HG03025 (cell line): ENCODE results near the gene TNK2.

Experiments used
- ATAC-seq: cut with Tn5 transposase; IDR thresholded peaks from one replicate; pipeline ENCODE4 v1.9.1; 2021; ENCODE audit warnings: mild to moderate bottlenecking, moderate library complexity; ENCODE audit not compliant: unreplicated experiment, low FRiP score

Gene TNK2

DNA sequence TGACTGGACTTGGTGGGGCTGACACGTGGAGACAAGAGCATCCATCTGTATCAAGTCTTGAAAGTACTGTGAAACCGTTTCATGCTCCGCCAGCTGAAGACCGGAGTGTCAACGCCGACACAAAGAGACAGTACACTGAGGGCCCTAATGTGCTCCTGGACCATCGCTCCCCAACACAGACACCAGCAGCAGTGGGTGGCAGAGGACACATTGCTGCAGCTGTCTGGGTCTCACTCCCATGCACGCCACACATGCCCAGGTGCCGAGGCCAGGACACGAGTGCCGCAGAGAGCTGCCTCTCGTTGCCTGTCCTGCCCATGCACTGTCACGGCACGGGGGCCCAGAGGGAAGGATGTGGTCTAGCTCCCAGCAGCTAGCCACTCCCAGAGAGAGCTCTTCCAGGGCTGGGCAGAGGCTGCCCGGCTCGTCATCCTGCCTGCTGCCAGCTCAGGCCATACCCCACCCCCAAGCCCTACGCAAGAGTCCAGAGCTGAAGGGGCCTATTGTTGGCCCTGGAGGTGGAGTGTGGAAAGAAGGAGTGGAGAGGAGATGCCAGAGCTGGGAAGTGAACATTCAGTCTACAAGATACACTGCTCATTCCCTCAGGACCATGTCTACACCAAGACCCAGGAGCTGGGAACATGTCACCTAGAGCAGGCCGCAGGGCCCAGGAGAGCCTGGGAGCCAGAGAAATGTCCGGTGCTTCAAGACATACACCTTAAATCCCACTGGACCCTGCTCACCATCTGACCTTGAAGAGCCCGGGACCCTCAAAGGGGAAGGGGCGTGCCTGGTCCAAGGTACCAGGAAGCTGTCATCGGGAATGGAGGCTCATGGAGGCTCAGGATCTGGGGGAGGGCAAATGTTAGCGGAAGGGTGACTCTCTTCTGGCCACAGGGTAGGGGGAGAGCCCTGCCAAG, 7.7 kb downstream of the TNK2 start:
- ATAC-seq: no peak

DNA sequence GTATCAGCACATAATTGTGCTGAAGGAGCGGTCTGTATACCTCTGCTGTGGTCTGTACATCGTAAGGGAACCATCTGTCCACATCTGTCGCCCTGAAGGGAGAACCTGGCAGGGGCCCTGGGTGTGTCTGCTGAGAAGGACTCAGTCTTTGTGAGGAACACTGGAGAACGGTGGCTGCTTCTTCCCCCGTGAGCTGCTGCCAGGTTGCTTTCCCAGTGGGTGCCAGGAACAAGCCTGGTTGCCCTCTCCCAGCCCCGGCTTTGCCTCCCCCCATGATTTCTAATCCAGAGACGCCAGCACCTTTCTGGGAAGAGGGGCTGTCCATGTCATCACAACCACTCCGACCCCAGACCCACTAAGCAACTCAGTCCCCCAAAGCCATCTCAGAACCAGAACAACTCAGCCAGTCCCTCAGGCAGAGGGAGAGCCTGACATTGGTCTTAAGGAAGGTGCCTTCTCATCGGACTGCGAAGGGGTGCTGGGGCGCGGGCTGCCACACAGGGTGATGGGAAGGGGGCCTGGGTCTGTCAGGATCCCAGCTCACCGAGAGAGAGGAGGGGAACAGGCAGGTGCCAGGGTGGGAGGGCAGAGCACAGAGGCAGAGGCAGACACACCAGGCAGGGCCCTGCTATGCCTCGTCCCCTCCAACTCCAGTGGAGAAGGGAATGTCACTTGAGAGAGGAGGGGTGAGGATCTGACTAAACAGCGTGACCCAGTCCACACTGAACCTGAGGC, 8.5 kb downstream of the TNK2 start:
- ATAC-seq: no peak

DNA sequence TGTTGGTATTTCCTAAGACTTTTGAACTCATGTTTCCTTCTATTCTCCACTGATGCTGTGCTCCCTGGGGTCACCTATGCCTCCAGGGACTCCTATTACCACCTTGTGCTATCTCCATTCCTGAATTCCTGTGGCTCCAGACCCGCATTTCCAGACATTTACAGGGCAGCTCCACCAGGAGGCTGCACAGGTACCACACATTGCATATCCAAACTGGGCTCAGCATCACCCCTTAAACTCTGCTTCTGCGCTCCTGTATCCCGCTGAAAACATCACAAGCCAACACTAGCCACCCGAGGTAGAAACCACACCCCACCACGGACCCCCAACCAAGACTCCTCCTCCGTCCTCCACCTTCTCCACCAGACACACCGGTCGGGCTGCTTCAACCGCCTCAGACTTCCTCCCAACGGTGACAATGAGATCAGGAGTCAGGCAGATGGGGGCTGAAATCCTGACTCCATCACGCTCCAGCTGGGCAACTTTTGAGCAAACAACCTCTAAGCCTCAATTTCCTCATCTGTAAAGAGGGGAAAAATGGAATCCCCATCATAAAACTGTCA, 10.4 kb downstream of the TNK2 start:
- ATAC-seq: no peak

DNA sequence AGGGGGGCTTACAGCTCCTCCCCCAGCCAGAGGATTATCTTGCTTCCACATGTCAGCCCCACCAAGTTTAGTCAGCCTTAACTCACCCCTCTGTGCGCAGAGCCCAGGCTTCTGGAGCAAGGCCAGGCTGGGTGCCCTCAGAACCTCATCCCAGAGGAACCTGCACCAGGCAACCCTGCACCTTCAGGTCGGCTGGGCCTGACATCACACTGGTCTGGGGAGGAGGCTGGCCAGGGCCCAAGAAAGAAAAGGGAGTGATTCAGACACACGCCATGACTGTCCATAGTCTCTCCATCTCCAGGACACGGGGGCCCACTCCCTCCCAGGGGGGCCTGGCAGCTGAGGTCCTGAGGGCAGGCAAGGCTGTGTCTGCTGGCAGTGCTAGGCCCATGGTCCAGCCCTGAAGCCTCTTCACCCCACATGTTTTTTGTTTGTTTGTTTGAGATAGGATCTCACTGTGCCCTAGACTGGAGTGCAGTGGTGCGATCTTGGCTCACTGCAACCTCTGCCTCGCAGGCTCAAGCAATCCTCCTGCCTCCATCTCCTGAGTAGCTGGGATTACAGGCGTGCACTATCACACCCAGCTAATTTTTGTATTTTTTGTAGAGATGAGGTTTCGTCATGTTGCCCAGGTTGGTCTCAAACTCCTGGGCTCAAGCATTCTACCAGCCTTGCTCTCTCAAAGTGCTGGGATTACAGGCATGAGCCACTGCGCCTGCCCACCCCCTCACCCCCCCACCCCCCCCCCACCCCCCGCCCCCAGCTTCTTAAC, 11.1 kb downstream of the TNK2 start:
- no peak for ATAC-seq

DNA sequence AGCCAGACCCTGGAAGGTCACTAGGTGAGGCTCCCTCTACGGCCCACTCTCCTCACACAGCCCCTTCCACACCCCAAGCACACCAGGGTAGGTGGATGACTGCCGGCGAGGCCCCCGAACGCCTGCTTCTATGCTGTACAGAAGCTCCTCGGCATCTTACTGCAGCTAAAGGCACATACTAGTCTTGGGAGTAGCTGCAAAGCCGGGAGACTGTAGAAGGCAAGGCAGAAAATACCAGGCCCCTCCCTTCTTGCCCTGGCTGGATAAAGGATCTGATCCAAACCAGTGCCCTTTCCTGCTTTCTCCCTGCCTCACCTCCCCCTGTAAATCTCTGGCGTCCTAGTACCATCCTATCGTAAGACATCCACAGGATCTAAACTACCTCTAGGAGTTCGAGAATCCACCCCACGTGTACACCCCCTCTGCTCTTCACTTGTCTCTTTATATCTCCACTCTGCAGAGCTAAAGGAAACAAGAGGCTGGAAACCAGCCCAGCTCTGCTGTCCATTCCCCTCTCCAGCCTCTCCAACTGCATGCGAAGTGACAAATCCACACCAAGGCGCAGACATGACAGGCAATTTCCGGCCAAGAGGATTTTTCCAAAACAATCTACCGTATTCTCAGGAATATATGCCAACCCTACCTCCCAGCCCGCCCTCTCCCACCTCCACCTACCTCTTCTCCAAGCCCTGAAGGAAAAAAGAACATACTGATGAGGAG, 11.8 kb downstream of the TNK2 start:
- ATAC-seq: no peak

GRCh38 chr3:195895861-195896360, 12.4 kb downstream of the TNK2 start:
- no peak for ATAC-seq

DNA sequence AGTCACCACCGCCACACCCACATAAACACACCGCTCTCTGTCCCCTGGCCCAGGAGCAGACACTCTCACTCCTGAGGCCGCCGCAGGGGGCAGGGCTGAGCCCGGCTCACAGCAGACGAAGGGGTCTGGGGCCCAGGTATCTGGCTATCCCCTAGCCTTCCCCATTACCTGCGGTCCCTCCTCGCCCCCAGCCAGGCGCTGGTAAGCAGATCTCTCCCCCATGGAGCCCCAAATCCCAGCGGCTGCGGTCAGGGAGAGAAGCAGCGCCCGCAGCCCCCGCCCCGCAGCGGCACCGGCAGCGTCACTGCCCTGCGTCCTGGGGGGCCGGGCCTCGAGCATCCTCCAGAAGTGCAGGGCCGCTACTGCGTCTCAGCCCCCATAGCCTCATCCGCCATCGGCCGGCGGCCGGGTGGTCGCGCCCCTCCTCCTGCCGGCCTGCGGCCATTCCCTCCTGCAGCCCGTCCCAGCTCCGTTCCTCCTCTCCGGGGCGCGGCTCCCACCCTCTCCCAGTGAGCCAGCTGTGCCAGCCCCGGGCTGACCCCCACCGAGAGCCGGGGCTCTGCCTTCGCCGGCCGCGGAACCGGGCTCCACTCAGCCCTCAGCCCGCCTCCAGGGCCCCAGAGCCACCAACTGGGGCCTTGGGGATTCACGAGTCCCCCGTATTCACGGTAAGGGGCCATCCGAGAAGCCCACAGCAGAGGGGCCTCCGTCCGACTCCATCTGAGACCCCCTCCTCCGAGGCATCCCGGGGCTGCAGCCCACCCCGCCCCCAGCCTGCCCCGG, 13.1 kb downstream of the TNK2 start:
- ATAC-seq: no peak

GRCh38 chr3:195893916-195894465, 14.4 kb downstream of the TNK2 start:
- no peak for ATAC-seq

DNA sequence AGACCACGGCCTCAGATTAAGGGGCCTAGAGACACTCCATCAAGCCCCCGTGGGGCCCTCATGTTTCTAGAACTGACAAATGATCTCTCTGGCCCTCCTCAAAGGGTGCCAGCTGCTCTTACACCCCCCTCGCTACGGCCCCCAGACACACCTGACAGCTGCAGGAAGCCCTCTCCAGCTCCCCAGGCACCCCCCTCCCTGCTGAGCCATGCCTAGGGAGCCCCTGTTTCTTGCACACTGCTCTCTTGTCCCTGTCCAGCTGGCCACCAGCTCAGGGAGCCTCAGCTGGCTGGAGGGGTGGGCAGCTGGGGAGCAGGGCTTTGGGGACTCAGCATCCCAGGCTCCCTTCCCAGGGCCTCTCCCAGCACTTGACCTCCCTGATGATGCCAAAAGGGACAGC, 14.8 kb downstream of the TNK2 start:
- ATAC-seq: no peak

- ATAC-seq: no peak
Measured at GRCh38 chr3:195893044-195893395, 15.3 kb downstream of the TNK2 start.

GRCh38 chr3:195892105-195893043, 16.0 kb downstream of the TNK2 start:
- no peak for ATAC-seq

DNA sequence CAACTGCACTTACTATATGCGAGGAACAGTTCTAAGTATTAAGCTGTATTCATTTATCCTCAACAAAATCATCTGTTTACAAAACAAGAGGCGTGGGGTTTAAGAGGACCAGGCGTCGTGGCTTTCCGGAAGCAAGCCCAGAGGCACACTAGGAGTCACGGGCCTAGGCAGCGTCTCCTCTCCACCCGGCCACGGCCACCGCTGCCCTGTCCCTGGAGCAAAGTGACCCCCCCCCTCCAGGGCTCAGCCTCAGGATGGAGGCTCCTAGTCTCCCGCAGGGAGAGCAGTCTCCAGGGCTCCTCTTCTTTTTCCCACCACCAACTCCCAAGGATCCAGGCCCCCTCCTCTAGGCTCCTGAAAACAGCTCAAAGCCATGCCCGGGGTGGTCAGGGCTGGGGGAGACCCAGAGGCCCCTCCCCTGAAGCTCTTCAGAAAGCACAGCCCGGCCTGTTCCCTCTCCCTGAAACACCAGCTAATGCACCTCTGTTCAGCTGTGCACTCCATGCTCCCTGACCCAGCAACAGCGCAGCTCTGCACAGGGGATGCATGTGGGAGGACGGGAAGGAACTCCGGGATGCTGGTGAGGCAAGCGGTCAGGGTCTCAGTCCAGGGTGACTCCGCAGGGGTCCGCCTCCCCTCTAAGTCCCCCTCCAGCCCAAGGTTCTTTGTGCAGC, 16.8 kb downstream of the TNK2 start:
- no peak for ATAC-seq

DNA sequence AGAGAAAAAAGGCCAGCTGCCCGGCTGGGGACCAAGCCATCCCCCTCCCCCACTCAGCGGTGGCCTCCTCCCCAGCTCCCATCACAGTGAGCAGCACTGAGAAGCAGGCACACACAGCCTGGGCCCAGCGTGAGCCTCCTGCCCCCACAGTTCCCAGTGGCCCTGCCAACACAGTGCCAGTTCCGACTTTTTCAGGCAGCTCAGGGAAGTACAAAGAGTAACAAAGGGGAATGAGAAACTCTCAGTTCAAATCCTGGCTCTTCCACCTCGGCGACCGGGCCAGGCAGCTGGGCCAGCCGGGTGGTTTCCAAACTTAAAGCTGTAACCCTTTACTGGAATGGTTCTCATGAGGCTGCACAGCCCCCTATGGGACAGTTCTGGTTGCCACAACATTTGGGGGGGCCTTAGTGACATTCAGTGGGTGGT, 18.5 kb downstream of the TNK2 start:
- ATAC-seq: no peak

DNA sequence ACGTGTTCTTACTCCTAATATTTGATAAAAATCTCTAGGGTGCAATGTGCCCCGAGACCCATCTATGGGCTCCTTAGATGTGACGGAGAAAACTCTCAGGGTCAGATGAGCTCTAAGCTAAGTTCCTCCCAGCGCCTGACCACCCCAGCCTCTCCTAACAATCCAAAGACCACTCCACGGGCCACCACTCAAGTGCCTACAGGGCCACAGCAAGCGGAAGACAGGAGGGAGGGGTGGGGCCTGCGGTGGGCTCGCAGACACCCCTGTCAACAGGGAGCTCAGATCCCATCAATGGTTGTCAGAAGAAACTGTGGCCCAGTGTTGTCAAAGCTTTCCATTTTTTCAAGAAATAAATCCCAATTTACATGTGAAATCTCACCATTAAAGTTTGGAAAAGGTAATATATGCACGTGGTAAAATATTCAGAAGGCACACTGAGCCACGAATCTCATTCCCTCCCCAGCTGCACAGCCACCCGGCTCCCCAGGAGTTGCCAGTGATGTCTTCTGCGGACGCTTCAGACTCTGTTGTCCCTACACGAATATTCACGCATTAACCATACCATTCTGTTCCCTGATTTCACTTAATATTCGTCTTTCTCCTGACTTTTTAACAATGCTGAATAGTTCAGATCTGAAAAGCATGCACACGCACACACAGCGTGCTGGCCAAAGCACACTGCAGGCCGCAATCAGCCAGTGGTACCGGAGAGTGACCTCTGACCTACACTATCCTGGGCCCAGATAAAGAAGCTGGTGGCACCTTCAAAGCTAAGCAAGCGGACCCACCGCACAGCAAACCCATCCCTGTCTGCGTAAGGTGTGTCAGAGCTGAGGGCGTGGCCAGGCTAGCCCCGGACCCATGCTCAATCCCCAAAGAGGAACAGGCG, 19.1 kb downstream of the TNK2 start:
- no peak for ATAC-seq

DNA sequence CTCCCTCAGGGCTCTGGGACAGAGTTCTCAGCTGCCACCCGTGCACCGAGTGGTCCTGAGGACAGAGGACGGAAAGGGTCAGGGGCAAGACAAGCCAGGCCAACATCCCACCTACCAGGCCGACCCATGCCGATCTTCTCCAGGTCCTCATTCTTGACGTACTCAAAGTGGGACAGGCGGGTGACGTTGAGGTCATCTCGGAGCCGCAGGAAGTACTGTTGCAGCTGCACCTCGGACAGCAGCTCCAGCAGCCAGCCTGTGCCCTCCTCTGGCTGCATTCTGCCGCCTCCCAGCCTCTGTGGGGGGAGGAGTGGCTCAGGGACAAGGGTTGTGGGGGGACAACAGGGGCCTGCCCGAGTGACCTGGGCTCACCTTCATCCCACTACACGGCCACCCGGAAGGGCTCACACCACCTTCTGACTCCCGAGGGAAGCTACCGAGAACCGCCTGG, 20.0 kb downstream of the TNK2 start:
- no peak for ATAC-seq

DNA sequence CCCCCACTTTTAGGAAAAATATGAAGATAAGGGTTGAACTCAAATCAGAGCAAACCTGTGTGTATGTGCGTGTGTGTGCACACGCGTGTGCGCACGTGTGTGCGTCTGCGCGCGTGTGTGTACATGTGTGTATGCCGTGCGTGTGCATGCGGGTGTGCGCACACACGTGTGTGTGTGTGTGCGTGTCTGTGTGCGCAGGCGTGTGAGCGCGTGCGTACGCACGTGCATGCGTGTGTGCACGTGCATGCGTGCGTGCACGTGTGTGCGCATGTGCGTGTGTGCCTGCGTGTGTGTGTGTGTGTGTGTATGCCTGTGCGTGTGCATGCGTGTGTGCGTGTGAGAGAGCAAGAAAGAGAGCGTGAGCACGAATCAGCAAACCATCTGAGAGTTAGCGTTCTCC, 20.7 kb downstream of the TNK2 start:
- no peak for ATAC-seq
